MM.1S (cell line): ENCODE measurements around the gene NUDT11.
"Not testable (repeated sequence)": the region's sequence is repeated elsewhere in the genome, so short reads cannot be mapped to it uniquely, and the experiment has no call there.

ENCODE experiments used
- DNase-seq: peaks from one replicate; pipeline ENCODE4 v3.0.0-alpha.2; 2015
- H2AFZ ChIP-seq: fragments of 300-600 bp; sonication (generic); 2 replicates; pipeline ENCODE4 v1.6.0; 2016; ENCODE audit warnings: antibody characterized with exemption, low read length
- H3F3A ChIP-seq: fragments of 300-600 bp; sonication (generic); 2 replicates; pipeline ENCODE4 v1.6.1; 2016; ENCODE audit warnings: mild to moderate bottlenecking, antibody characterized with exemption, low read length, moderate library complexity, mixed read lengths; ENCODE audit not compliant: insufficient read depth
- H3K27ac ChIP-seq: fragments of 300-600 bp; sonication (generic); 2 replicates; pipeline ENCODE4 v1.5.1; 2016; ENCODE audit warnings: mild to moderate bottlenecking, low read length
- H3K27me3 ChIP-seq: fragments of 300-600 bp; sonication (generic); replicated peaks from 2 replicates; pipeline ENCODE4 v1.6.0; 2016; ENCODE audit warnings: low read length; ENCODE audit not compliant: insufficient read depth
- H3K36me3 ChIP-seq: fragments of 300-600 bp; sonication (generic); replicated peaks from 2 replicates; pipeline ENCODE4 v1.6.1; 2016; ENCODE audit warnings: mild to moderate bottlenecking, low read length, mixed read lengths; ENCODE audit not compliant: insufficient read depth
- H3K4me1 ChIP-seq: fragments of 300-600 bp; sonication (generic); 2 replicates; pipeline ENCODE4 v1.6.1; 2016; ENCODE audit warnings: low read length, mixed read lengths
- H3K4me2 ChIP-seq: fragments of 300-600 bp; sonication (generic); 2 replicates; pipeline ENCODE4 v1.6.0; 2016; ENCODE audit warnings: low read depth, low read length
- H3K4me3 ChIP-seq: fragments of 300-600 bp; sonication (generic); 2 replicates; pipeline ENCODE4 v1.5.1; 2016; ENCODE audit warnings: low read length, mixed read lengths
- H3K79me2 ChIP-seq: fragments of 300-600 bp; sonication (generic); 2 replicates; pipeline ENCODE4 v1.6.1; 2016; ENCODE audit warnings: mixed run types, low read length, mixed read lengths
- H3K9ac ChIP-seq: fragments of 300-600 bp; sonication (generic); 2 replicates; pipeline ENCODE4 v1.6.1; 2016; ENCODE audit warnings: low read length, mixed read lengths
- H3K9me2 ChIP-seq: fragments of 300-600 bp; sonication (generic); replicated peaks from 2 replicates; pipeline ENCODE4 v1.6.1; 2016; ENCODE audit warnings: mild to moderate bottlenecking, low read length, mixed read lengths; ENCODE audit not compliant: insufficient read depth
- H3K9me3 ChIP-seq: fragments of 300-600 bp; sonication (generic); replicated peaks from 2 replicates; pipeline ENCODE4 v1.6.1; 2016; ENCODE audit warnings: mild to moderate bottlenecking, low read length, mixed read lengths; ENCODE audit not compliant: insufficient read depth
- H4K20me1 ChIP-seq: fragments of 300-600 bp; sonication (generic); 2 replicates; pipeline ENCODE4 v1.6.1; 2016; ENCODE audit warnings: mild to moderate bottlenecking, low read length, moderate library complexity, mixed read lengths; ENCODE audit not compliant: insufficient read depth
- CTCF ChIP-seq: fragments of 300-600 bp; sonication (generic); IDR thresholded peaks from 2 replicates; pipeline ENCODE4 v1.5.1; 2016; ENCODE audit warnings: antibody characterized with exemption, low read length, mixed read lengths
- EZH2 ChIP-seq: fragments of 300-600 bp; sonication (generic); optimal IDR thresholded peaks from 2 replicates; pipeline ENCODE3; 2017; ENCODE audit warnings: low read depth, mild to moderate bottlenecking, antibody characterized with exemption, low read length, mixed read lengths
- EZH2phosphoT487 ChIP-seq: fragments of 300-600 bp; sonication (generic); IDR thresholded peaks from 2 replicates; pipeline ENCODE4 v1.6.1; 2018; ENCODE audit warnings: antibody characterized with exemption, low read length

NUDT11 gene

GRCh38 chrX:51494409-51494808, 2.0 kb downstream of the NUDT11 start:
- DNase-seq: peak; percentile 22
- Histone ChIP-seq H3K9me3 (no peaks in the 10 kb centered on the region), H3K27me3 (no peaks in the 10 kb centered on the region), H3F3A (no peaks in the 10 kb centered on the region), H2AFZ (no peak overlapping the region), H4K20me1 (no peaks in the 10 kb centered on the region), H3K36me3 (no peaks in the 10 kb centered on the region), H3K4me2 (peak overlapping the region; percentile 52), H3K9ac (no peak overlapping the region), H3K9me2 (no peaks in the 10 kb centered on the region), H3K4me3 (peak overlapping the region; percentile 62), H3K27ac (no peak overlapping the region), H3K4me1 (no peaks in the 10 kb centered on the region), H3K79me2 (peaks cover 21% of the 10 kb centered on the region)
- TF ChIP-seq EZH2phosphoT487: no peak
- TF ChIP-seq EZH2: no peak
- TF ChIP-seq CTCF: peak; percentile 35; the same call in 1 of the 2 replicates

GRCh38 chrX:51487960-51488267, 8.5 kb downstream of the NUDT11 start:
- peak overlapping the region; percentile 66; the same call in 1 of the 2 replicates for H3K27ac ChIP-seq

GRCh38 chrX:51484616-51485015, 11.8 kb downstream of the NUDT11 start:
- peaks cover 3% of the 10 kb centered on the region; the same call in 1 of the 2 replicates for H3K4me1 ChIP-seq
- H3K9ac ChIP-seq: no peak overlapping the region
- no peaks in the 10 kb centered on the region for H3K9me2 ChIP-seq
- H3K79me2 ChIP-seq: no peaks in the 10 kb centered on the region
- H3F3A ChIP-seq: no peaks in the 10 kb centered on the region
- no peak overlapping the region for H3K4me3 ChIP-seq
- no peak overlapping the region for H3K27ac ChIP-seq
- no peak overlapping the region for H3K4me2 ChIP-seq
- H4K20me1 ChIP-seq: no peaks in the 10 kb centered on the region
- no peak for DNase-seq
- TF ChIP-seq EZH2phosphoT487 (no peak), EZH2 (no peak), CTCF (no peak)
- H2AFZ ChIP-seq: no peak overlapping the region
- no peaks in the 10 kb centered on the region for H3K27me3 ChIP-seq
- no peaks in the 10 kb centered on the region for H3K36me3 ChIP-seq
- H3K9me3 ChIP-seq: no peaks in the 10 kb centered on the region

More at GRCh38 chrX:51487960-51488267, 8.5 kb downstream of the NUDT11 start:
- TF ChIP-seq EZH2phosphoT487: no peak
- no peak for TF ChIP-seq CTCF
- TF ChIP-seq EZH2: no peak
- Histone ChIP-seq H3K4me1 (peaks cover 3% of the 10 kb centered on the region; the same call in 1 of the 2 replicates), H3K4me2 (no peak overlapping the region), H3F3A (no peaks in the 10 kb centered on the region), H3K27me3 (no peaks in the 10 kb centered on the region), H3K9me2 (no peaks in the 10 kb centered on the region), H2AFZ (0 out of 2 replicates have a peak overlapping the region, but pooled peaks have one; percentile 21), H3K4me3 (no peak overlapping the region), H3K79me2 (no peaks in the 10 kb centered on the region), H3K36me3 (no peaks in the 10 kb centered on the region), H3K9me3 (no peaks in the 10 kb centered on the region), H4K20me1 (no peaks in the 10 kb centered on the region), H3K9ac (peak overlapping the region; percentile 40; the same call in 1 of the 2 replicates)
- DNase-seq: no peak

GRCh38 chrX:51482411-51482810, 14.0 kb downstream of the NUDT11 start:
- not testable (repeated sequence) for H3K9me2 ChIP-seq, H4K20me1 ChIP-seq, H3K9me3 ChIP-seq, H3F3A ChIP-seq, H3K9ac ChIP-seq, H3K36me3 ChIP-seq, DNase-seq, H3K4me3 ChIP-seq, H3K4me1 ChIP-seq, H3K27ac ChIP-seq, H3K79me2 ChIP-seq, H2AFZ ChIP-seq, H3K27me3 ChIP-seq, H3K4me2 ChIP-seq
